ENCODE results near the gene GAL. TPM values are rescaled to one million over a fixed set of nuclear protein-coding genes. Genes with fewer than 3 reads are reported as not detected.

Gene GAL
- total and polyA plus RNA-seq, 2 of the 8 experiments (the other 6 are each of a cell fraction or from before 2014, with no cell fraction given) = 81.8 to 233 TPM

GRCh38 chr11:68654978-68655377 lies 29.4 kb upstream of the GAL start:
- Histone ChIP-seq H4K20me1 (replicated peaks in 1 of 2; ENCODE audit: control insufficient read depth in 1 of 2, insufficient read depth in 2 of 2, low read length in 2 of 2) (no peaks in the 10 kb centered on the region), H3K14ac (ENCODE audit: insufficient read length) (no peak overlapping the region), H3K23ac (ENCODE audit: insufficient read length) (no peak overlapping the region), H3K23me2 (ENCODE audit: low read depth, low read length) (no peaks in the 10 kb centered on the region), H3K18ac (ENCODE audit: extremely low read depth, low read length) (no peak overlapping the region), H3K27me3 (replicated peaks in 1 of 4; ENCODE audit: control insufficient read depth in 3 of 4, extremely low read depth in 1 of 4, insufficient read depth in 3 of 4, low read length in 3 of 4) (no peaks in the 10 kb centered on the region), H3K4me2 (ENCODE audit: insufficient read depth in 1 of 2, low read depth in 2 of 2, low read length in 2 of 2) (no peak overlapping the region), H4K8ac (ENCODE audit: extremely low read depth, insufficient read depth, low read length) (no peak overlapping the region), H2AFZ (ENCODE audit: low read length) (no peak overlapping the region), H4K5ac (ENCODE audit: insufficient read length, low read depth, low read length) (no peak overlapping the region), H3K56ac (replicated peaks; ENCODE audit: insufficient read length, low read depth, low read length) (no peak overlapping the region), H3K27ac (ENCODE audit: low read depth, low read length) (no peak overlapping the region), H2BK20ac (ENCODE audit: low read length) (no peak overlapping the region), H3K9ac (replicated peaks in 1 of 4; ENCODE audit: extremely low read depth in 1 of 4, low read depth in 3 of 4, low read length in 3 of 4) (no peak overlapping the region), H3K4me1 (replicated peaks in 1 of 4; ENCODE audit: control insufficient read depth in 3 of 4, insufficient read depth in 4 of 4, low read length in 3 of 4) (peaks cover 0 to 10% (median 1%) of the 10 kb centered on the region in 4 experiments; a peak in 1 of 7 replicates), H3K36me3 (ENCODE audit: control insufficient read depth in 2 of 4, insufficient read depth in 4 of 4, low read length in 3 of 4) (no peaks in the 10 kb centered on the region), H3K4me3 (ENCODE audit: extremely low read depth in 1 of 4, insufficient read depth in 2 of 4, low read depth in 3 of 4, low read length in 4 of 4) (no peak overlapping the region), H2BK5ac (ENCODE audit: low read depth, low read length) (no peak overlapping the region), H3K79me1 (ENCODE audit: low read depth, low read length) (no peaks in the 10 kb centered on the region), H3K4ac (replicated peaks; ENCODE audit: insufficient read length, low read depth, low read length) (no peak overlapping the region), H2BK15ac (ENCODE audit: low read length) (no peak overlapping the region), H3K79me2 (ENCODE audit: control insufficient read depth in 1 of 2, insufficient read depth in 2 of 2, low read length in 2 of 2) (no peaks in the 10 kb centered on the region), H2BK12ac (ENCODE audit: low read depth, low read length) (no peak overlapping the region), H4K91ac (replicated peaks; ENCODE audit: insufficient read length, low read length) (no peak overlapping the region), H2AK5ac (ENCODE audit: low read depth, low read length) (no peak overlapping the region), H2BK120ac (replicated peaks; ENCODE audit: low read depth, low read length) (no peak overlapping the region), H3K9me3 (ENCODE audit: insufficient read depth in 2 of 2, low read depth in 1 of 2, low read length in 1 of 2) (0 out of 4 replicates have a peak, but pooled peaks cover 0 to 6% of the 10 kb centered on the region in 2 experiments)
- DNase-seq (ENCODE audit: low read depth in 1 of 2, low spot score in 2 of 2) (no peak), FAIRE-seq (no peak)
- 87% methylated on average over 8 of the region's 8 CpGs; no CpG with 5 or more reads in 1 of the 2 experiments for WGBS, 2 experiments (ENCODE audit: extremely low coverage in 1 of 2, insufficient coverage in 1 of 2, insufficient read length in 1 of 2, insufficient replicate concordance in 2 of 2, low coverage in 1 of 2, low lambda C conversion rate in 2 of 2, missing lambda C conversion rate in 1 of 2)
- ChIA-PET CTCF (ENCODE audit: partially characterized antibody) (interaction anchor here (1.6 kb wide), 1 partner anchor 26 kb away, joined by 3 read pairs; no protein-coding TSS in a partner anchor), POLR2A (ENCODE audit: partially characterized antibody) (interaction anchor here (0.6 kb wide), 1 partner anchor 68 kb away, joined by 4 read pairs; no protein-coding TSS in a partner anchor)
- TF ChIP-seq USF2 (IDR thresholded peaks at IDR 0.05; ENCODE audit: low read length) = no peak
- no peak for TF ChIP-seq POLR2A (IDR thresholded peaks at IDR 0.05; ENCODE audit: control extremely low read depth in 1 of 2, low read depth in 2 of 2, low read length in 2 of 2)
